Measurements from ENCODE around the gene SMIM44.

The SMIM44 gene

GRCh38 chr19:3483226-3483628, at the start of gene SMIM44:
TSS of gene SMIM44 (minus strand) at chr19:3483441. CDS start at chr19:3483403, 38 bp downstream.
- Histone ChIP-seq H3F3A (ENCODE audit: insufficient read depth, low read length) (no peaks in the 10 kb centered on the region), H3K4me1 (ENCODE audit: insufficient read depth, low read length, severe bottlenecking) (peaks cover 28% of the 10 kb centered on the region), H2AFZ (ENCODE audit: low read length) (no peak within 1 kb of the TSS), H3K9ac (ENCODE audit: low read length) (no peak within 1 kb of the TSS), H3K36me3 (ENCODE audit: insufficient read depth, low read length) (no peaks in the 10 kb centered on the region; the same call in 1 of the 2 replicates), H3K27ac (ENCODE audit: low read depth, low read length, poor library complexity, severe bottlenecking) (no peak within 1 kb of the TSS), H3K9me2 (ENCODE audit: low read depth, low read length) (no peaks in the 10 kb centered on the region), H3K4me2 (ENCODE audit: low read length) (no peak within 1 kb of the TSS), H3K79me2 (ENCODE audit: insufficient read depth, low read length) (no peaks in the 10 kb centered on the region), H3K9me3 (ENCODE audit: low read length) (no peaks in the 10 kb centered on the region), H3K4me3 (ENCODE audit: low read depth, low read length, poor library complexity, severe bottlenecking) (no peak within 1 kb of the TSS), H3K27me3 (ENCODE audit: insufficient read depth, low read length) (no peaks in the 10 kb centered on the region), H4K20me1 (ENCODE audit: insufficient read depth, low read length) (no peaks in the 10 kb centered on the region)
- TF ChIP-seq EZH2 (IDR thresholded peaks at IDR 0.05; ENCODE audit: borderline replicate concordance, low read length) = no peak
- TF ChIP-seq CTCF (IDR thresholded peaks at IDR 0.05; ENCODE audit: low read length) = no peak

GRCh38 chr19:3533033-3533432, 49.8 kb upstream of the SMIM44 start:
- Histone ChIP-seq H3K4me2 (ENCODE audit: low read length) (no peak overlapping the region), H3K79me2 (ENCODE audit: insufficient read depth, low read length) (no peaks in the 10 kb centered on the region), H3F3A (ENCODE audit: insufficient read depth, low read length) (no peaks in the 10 kb centered on the region), H3K9me2 (ENCODE audit: low read depth, low read length) (no peaks in the 10 kb centered on the region), H3K4me1 (ENCODE audit: insufficient read depth, low read length, severe bottlenecking) (no peaks in the 10 kb centered on the region), H3K27me3 (ENCODE audit: insufficient read depth, low read length) (no peaks in the 10 kb centered on the region), H3K9ac (ENCODE audit: low read length) (no peak overlapping the region), H3K36me3 (ENCODE audit: insufficient read depth, low read length) (peaks cover 62% of the 10 kb centered on the region), H3K9me3 (ENCODE audit: low read length) (no peaks in the 10 kb centered on the region), H3K27ac (ENCODE audit: low read depth, low read length, poor library complexity, severe bottlenecking) (no peak overlapping the region), H3K4me3 (ENCODE audit: low read depth, low read length, poor library complexity, severe bottlenecking) (no peak overlapping the region), H4K20me1 (ENCODE audit: insufficient read depth, low read length) (no peaks in the 10 kb centered on the region), H2AFZ (ENCODE audit: low read length) (no peak overlapping the region)
- no peak for TF ChIP-seq EZH2 (IDR thresholded peaks at IDR 0.05; ENCODE audit: borderline replicate concordance, low read length)
- TF ChIP-seq CTCF (IDR thresholded peaks at IDR 0.05; ENCODE audit: low read length) = no peak

GRCh38 chr19:3532154-3532786, 49.0 kb upstream of the SMIM44 start:
- Histone ChIP-seq H3K4me1 (ENCODE audit: insufficient read depth, low read length, severe bottlenecking) (no peaks in the 10 kb centered on the region), H3K9me2 (ENCODE audit: low read depth, low read length) (no peaks in the 10 kb centered on the region), H3K27me3 (ENCODE audit: insufficient read depth, low read length) (no peaks in the 10 kb centered on the region), H3K9me3 (ENCODE audit: low read length) (no peaks in the 10 kb centered on the region), H2AFZ (ENCODE audit: low read length) (no peak overlapping the region), H3K9ac (ENCODE audit: low read length) (no peak overlapping the region), H4K20me1 (ENCODE audit: insufficient read depth, low read length) (no peaks in the 10 kb centered on the region), H3K4me3 (ENCODE audit: low read depth, low read length, poor library complexity, severe bottlenecking) (no peak overlapping the region), H3K36me3 (ENCODE audit: insufficient read depth, low read length) (peaks cover 62% of the 10 kb centered on the region), H3K27ac (ENCODE audit: low read depth, low read length, poor library complexity, severe bottlenecking) (no peak overlapping the region), H3K4me2 (ENCODE audit: low read length) (no peak overlapping the region), H3K79me2 (ENCODE audit: insufficient read depth, low read length) (no peaks in the 10 kb centered on the region), H3F3A (ENCODE audit: insufficient read depth, low read length) (no peaks in the 10 kb centered on the region)
- TF ChIP-seq CTCF (IDR thresholded peaks at IDR 0.05; ENCODE audit: low read length) = no peak
- no peak for TF ChIP-seq EZH2 (IDR thresholded peaks at IDR 0.05; ENCODE audit: borderline replicate concordance, low read length)

Data from OCI-LY1 (cell line).